PC-3 (cell line): ENCODE results near the gene FAM98B. TPM values are rescaled to one million over a fixed set of nuclear protein-coding genes. Genes with fewer than 3 reads are reported as not detected.

Source experiments
- ATAC-seq: fragments of 200-7000 bp; cut with Tn5 transposase; 2 replicates; pipeline ENCODE4 v1.9.1; 2020; ENCODE audit warnings: mild to moderate bottlenecking, moderate library complexity
- BruUV-seq: library from RNA; stranded (reverse); fragments of 400-500 nt; replicated peaks from 2 replicates; lab custom pipeline; 2021; lab: Mats Ljungman, UMichigan
- CTCF ChIA-PET: fragments of 300-600 bp; sonication (Branson Sonifier 250); formaldehyde crosslinking; loops from one replicate; lab custom pipeline; 2022; ENCODE audit warnings: antibody characterized with exemption; lab: Charles Lee
- POLR2A ChIA-PET: fragments of 300-600 bp; sonication (Branson Sonifier 250); formaldehyde crosslinking; loops from one replicate; lab custom pipeline; 2022; ENCODE audit warnings: antibody characterized with exemption; ENCODE audit not compliant: unreplicated experiment; lab: Charles Lee
- DNase-seq: peaks from one replicate; pipeline ENCODE4 v3.0.0-alpha.2; 2015
- H2AFZ ChIP-seq: fragments of 300-600 bp; sonication (generic); 2 replicates; pipeline ENCODE4 v1.6.0; 2016; ENCODE audit warnings: antibody characterized with exemption, low read length
- H3F3A ChIP-seq: fragments of 300-600 bp; sonication (generic); one replicate; pipeline ENCODE4 v1.6.0; 2017; ENCODE audit warnings: antibody characterized with exemption, low read length, control low read depth, mild to moderate bottlenecking; ENCODE audit not compliant: unreplicated experiment
- H3K27ac ChIP-seq: fragments of 300-600 bp; sonication (generic); 2 replicates; pipeline ENCODE4 v1.5.1; 2016; ENCODE audit warnings: mild to moderate bottlenecking, low read length
- H3K27me3 ChIP-seq: fragments of 300-600 bp; sonication (generic); 2 replicates; pipeline ENCODE4 v1.6.1; 2016; ENCODE audit warnings: low read length, mixed read lengths
- H3K36me3 ChIP-seq: fragments of 300-600 bp; sonication (generic); 2 replicates; pipeline ENCODE4 v1.6.1; 2016; ENCODE audit warnings: low read depth, mixed run types, low read length, mixed read lengths
- H3K4me1 ChIP-seq: fragments of 300-600 bp; sonication (generic); 2 replicates; pipeline ENCODE4 v1.5.1; 2016; ENCODE audit warnings: low read length; ENCODE audit not compliant: insufficient read depth
- H3K4me2 ChIP-seq: fragments of 300-600 bp; sonication (generic); 2 replicates; pipeline ENCODE4 v1.6.0; 2016; ENCODE audit warnings: low read length
- H3K4me3 ChIP-seq: fragments of 300-600 bp; sonication (generic); 2 replicates; pipeline ENCODE4 v1.5.1; 2016; ENCODE audit warnings: mild to moderate bottlenecking, low read length, mixed read lengths
- H3K79me2 ChIP-seq: fragments of 300-600 bp; sonication (generic); 2 replicates; pipeline ENCODE4 v1.6.1; 2017; ENCODE audit warnings: low read length, mixed read lengths
- H3K9ac ChIP-seq: fragments of 300-600 bp; sonication (generic); 2 replicates; pipeline ENCODE4 v1.6.0; 2016; ENCODE audit warnings: mild to moderate bottlenecking, low read length
- H3K9me2 ChIP-seq: fragments of 300-600 bp; sonication (generic); replicated peaks from 2 replicates; pipeline ENCODE4 v1.6.1; 2016; ENCODE audit warnings: mixed run types, low read length, mixed read lengths
- H3K9me3 ChIP-seq: fragments of 300-600 bp; sonication (generic); 2 replicates; pipeline ENCODE4 v1.6.1; 2016; ENCODE audit warnings: low read length, mixed read lengths
- H4K20me1 ChIP-seq: fragments of 300-600 bp; sonication (generic); 2 replicates; pipeline ENCODE4 v1.6.1; 2016; ENCODE audit warnings: low read length, mixed read lengths
- EZH2 ChIP-seq: fragments of 300-600 bp; sonication (generic); IDR thresholded peaks from one replicate; pipeline ENCODE4 v1.6.1; 2017; ENCODE audit warnings: antibody characterized with exemption, mild to moderate bottlenecking, low read length; ENCODE audit not compliant: unreplicated experiment
- EZH2phosphoT487 ChIP-seq: fragments of 300-600 bp; sonication (generic); IDR thresholded peaks from 2 replicates; pipeline ENCODE4 v1.6.1; 2018; ENCODE audit warnings: mild to moderate bottlenecking, antibody characterized with exemption, low read length, borderline replicate concordance
- intact Hi-C: fragments of 100-400 bp; cut with micrococcal nuclease; formaldehyde crosslinking; loops from 2 replicates; pipeline ENCODE4 v1.9.0; 2023
- total RNA-seq: library from RNA; depleted of rRNA; stranded (reverse); fragments of >200 nt; gene quantifications from 2 replicates; pipeline ENCODE4 v1.2.3, GENCODE V29; 2014
- TF ChIP-seq, protein P1 (sequence below): fragments of 300-600 bp; sonication (generic); conservative IDR thresholded peaks from 2 replicates; pipeline ENCODE4 v1.5.1; 2017; ENCODE audit warnings: antibody characterized with exemption, low read depth, mild to moderate bottlenecking, low read length

The FAM98B gene
- total RNA-seq, 1 experiment from 2014 or later = 7.8 TPM

DNA sequence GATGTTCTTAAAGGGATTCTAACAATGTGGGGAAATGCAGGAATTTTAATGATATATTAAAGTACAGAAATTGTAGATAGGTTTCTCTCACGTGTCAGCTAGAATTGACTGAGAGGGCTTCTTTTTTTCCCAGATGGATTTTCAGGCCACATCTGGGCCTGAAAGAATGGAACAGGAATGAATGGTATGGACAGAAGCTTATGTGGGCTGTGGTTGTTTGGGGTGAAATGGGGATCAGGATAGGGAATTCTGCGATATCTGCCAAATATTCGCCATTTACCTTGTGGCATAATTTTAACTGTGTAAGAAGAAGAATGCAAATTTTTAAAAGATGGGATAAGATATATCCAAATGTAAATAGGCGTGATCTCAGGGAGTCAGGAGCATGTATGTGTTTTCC, 45.4 kb upstream of the FAM98B start:
- Histone ChIP-seq H3K4me1 (no peaks in the 10 kb centered on the region), H3K36me3 (no peaks in the 10 kb centered on the region), H3K9me3 (no peaks in the 10 kb centered on the region), H3K9ac (no peak overlapping the region), H3K4me2 (no peak overlapping the region), H3K27ac (no peak overlapping the region), H3K4me3 (no peak overlapping the region), H3K9me2 (no peaks in the 10 kb centered on the region), H3F3A (no peaks in the 10 kb centered on the region), H3K79me2 (no peaks in the 10 kb centered on the region), H4K20me1 (no peaks in the 10 kb centered on the region), H2AFZ (no peak overlapping the region), H3K27me3 (no peaks in the 10 kb centered on the region)
- ChIA-PET POLR2A (no interaction called here), CTCF (no interaction called here)
- DNase-seq (no peak), ATAC-seq (no peak)
- BruUV-seq = no TSS peak
- intact Hi-C loops = no loop called here
- TF ChIP-seq, protein P1, sequence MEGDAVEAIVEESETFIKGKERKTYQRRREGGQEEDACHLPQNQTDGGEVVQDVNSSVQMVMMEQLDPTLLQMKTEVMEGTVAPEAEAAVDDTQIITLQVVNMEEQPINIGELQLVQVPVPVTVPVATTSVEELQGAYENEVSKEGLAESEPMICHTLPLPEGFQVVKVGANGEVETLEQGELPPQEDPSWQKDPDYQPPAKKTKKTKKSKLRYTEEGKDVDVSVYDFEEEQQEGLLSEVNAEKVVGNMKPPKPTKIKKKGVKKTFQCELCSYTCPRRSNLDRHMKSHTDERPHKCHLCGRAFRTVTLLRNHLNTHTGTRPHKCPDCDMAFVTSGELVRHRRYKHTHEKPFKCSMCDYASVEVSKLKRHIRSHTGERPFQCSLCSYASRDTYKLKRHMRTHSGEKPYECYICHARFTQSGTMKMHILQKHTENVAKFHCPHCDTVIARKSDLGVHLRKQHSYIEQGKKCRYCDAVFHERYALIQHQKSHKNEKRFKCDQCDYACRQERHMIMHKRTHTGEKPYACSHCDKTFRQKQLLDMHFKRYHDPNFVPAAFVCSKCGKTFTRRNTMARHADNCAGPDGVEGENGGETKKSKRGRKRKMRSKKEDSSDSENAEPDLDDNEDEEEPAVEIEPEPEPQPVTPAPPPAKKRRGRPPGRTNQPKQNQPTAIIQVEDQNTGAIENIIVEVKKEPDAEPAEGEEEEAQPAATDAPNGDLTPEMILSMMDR = no peak
- TF ChIP-seq EZH2phosphoT487 = no peak
- no peak for TF ChIP-seq EZH2

DNA sequence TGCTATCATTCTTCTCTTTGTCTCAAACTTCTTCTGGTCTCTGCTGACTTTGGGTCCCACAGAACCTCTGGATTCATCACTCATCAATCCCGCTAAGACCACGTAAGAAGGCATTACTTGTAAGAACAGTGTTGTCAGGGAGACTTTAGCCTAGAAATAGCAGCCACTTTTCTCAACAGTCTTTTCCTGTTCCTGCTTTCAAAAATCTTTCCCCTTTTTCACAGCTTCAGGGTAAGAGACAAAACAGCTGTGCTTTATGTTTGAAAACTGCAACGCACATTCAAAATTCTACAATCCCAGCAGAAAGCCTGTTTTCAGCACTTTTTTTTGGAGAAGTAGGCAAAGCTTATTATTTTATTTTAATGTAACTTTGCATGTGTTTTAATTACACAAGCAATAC, 42.0 kb upstream of the FAM98B start:
- no peak for TF ChIP-seq EZH2
- TF ChIP-seq, protein P1 = no peak
- TF ChIP-seq EZH2phosphoT487 = no peak
- Histone ChIP-seq H3K27me3 (peaks cover 7% of the 10 kb centered on the region; the same call in 1 of the 2 replicates), H3K79me2 (no peaks in the 10 kb centered on the region), H3K9ac (no peak overlapping the region), H3K4me2 (no peak overlapping the region), H4K20me1 (no peaks in the 10 kb centered on the region), H3K9me3 (no peaks in the 10 kb centered on the region), H3K4me3 (no peak overlapping the region), H3K9me2 (no peaks in the 10 kb centered on the region), H2AFZ (no peak overlapping the region), H3K4me1 (no peaks in the 10 kb centered on the region), H3K36me3 (no peaks in the 10 kb centered on the region), H3K27ac (no peak overlapping the region), H3F3A (no peaks in the 10 kb centered on the region)
- DNase-seq = no peak
- ChIA-PET CTCF (no interaction called here), POLR2A (no interaction called here)
- ATAC-seq = no peak
- intact Hi-C loops = loop anchor here (5.0 kb wide), 2 partner anchors 160 to 340 kb away; partner anchors contain the start of gene SPRED1
- BruUV-seq = no TSS peak

DNA sequence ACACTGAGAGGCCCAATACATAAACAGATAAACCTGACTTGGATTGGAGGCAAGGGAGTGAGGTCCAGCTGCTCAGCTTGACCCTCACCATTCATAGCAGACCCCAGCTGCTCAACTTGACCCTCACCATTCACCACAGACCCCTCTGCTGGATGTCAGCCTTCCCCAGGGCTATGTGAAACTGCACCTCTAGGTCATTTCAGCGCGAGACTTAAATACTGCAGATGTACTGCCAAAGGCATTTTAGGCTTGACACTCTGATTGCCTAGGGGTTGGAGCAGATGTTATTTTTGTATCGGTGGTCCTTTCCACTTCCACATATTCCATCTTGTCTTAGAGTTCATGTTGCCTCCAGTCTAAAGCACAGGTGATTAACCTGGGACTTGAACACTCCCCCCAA, 41.5 kb upstream of the FAM98B start:
- H3K4me3 ChIP-seq = no peak overlapping the region
- H3K9me3 ChIP-seq = no peaks in the 10 kb centered on the region
- POLR2A ChIA-PET = no interaction called here
- DNase-seq = no peak
- CTCF ChIA-PET = no interaction called here
- peaks cover 13% of the 10 kb centered on the region; the same call in 1 of the 2 replicates for H3K27me3 ChIP-seq
- no peak overlapping the region for H3K4me2 ChIP-seq
- no peaks in the 10 kb centered on the region for H3K79me2 ChIP-seq
- H3K36me3 ChIP-seq = no peaks in the 10 kb centered on the region
- TF ChIP-seq EZH2 (no peak), EZH2phosphoT487 (no peak)
- TF ChIP-seq, protein P1 = no peak
- BruUV-seq = no TSS peak
- no peaks in the 10 kb centered on the region for H3K9me2 ChIP-seq
- H2AFZ ChIP-seq = no peak overlapping the region
- no peaks in the 10 kb centered on the region for H4K20me1 ChIP-seq
- H3K4me1 ChIP-seq = no peaks in the 10 kb centered on the region
- no peak for ATAC-seq
- H3K27ac ChIP-seq = no peak overlapping the region
- intact Hi-C loops = loop anchor here (5.0 kb wide), 2 partner anchors 160 to 340 kb away; partner anchors contain the start of gene SPRED1
- no peak overlapping the region for H3K9ac ChIP-seq
- H3F3A ChIP-seq = no peaks in the 10 kb centered on the region
